ENCODE measurements around the gene VWC2L.

The VWC2L gene

DNA sequence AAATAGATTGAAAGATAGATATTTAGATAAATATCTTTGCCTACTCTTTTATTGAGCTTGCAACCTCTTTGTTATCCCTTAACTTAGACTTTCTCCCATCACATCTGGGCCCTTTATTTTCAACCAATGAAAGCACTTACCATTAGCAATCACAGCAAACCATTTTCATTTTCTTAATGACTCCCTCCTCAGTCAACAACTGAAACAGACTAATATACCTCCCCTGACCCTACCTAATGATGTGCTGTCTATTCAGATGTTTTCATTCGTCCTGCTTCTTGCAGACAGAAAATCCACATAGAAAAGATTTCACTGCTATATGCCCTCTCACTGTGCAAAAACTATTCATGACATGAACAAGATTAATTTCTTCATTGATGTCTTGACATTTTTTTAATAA lies 154.4 kb downstream of the VWC2L start:
- Histone ChIP-seq H3K23ac (ENCODE audit: low read length in 2 of 2) (no peak overlapping the region), H2BK15ac (ENCODE audit: low read depth, poor library complexity, severe bottlenecking) (no peak overlapping the region), H2BK5ac (ENCODE audit: low read depth, low read length, poor library complexity, severe bottlenecking) (no peak overlapping the region), H3K14ac (ENCODE audit: low read length in 2 of 2) (no peak overlapping the region), H3K4ac (ENCODE audit: low read depth in 1 of 2, low read length in 2 of 2) (no peak overlapping the region), H2AFZ (ENCODE audit: low read depth, low read length) (no peak overlapping the region), H3K79me1 (replicated peaks; ENCODE audit: low read length, poor library complexity, severe bottlenecking) (no peaks in the 10 kb centered on the region), H3K4me3 (ENCODE audit: insufficient read depth in 1 of 2, low read depth in 1 of 2, low read length in 2 of 2) (no peak overlapping the region), H3K27ac (ENCODE audit: low read length, poor library complexity, severe bottlenecking) (no peak overlapping the region), H3K4me1 (ENCODE audit: control insufficient read depth, insufficient read depth, low read depth, low read length) (peaks cover 2% of the 10 kb centered on the region), H3K36me3 (ENCODE audit: control insufficient read depth in 1 of 2, insufficient read depth in 2 of 2, low read depth in 1 of 2, low read length in 2 of 2) (no peaks in the 10 kb centered on the region), H4K91ac (ENCODE audit: low read length) (no peak overlapping the region), H2BK120ac (ENCODE audit: low read depth, low read length) (no peak overlapping the region), H3K18ac (ENCODE audit: low read depth in 1 of 2, low read length in 2 of 2) (no peak overlapping the region), H3K4me2 (ENCODE audit: low read length, poor library complexity, severe bottlenecking) (no peak overlapping the region), H3K9ac (ENCODE audit: low read length) (no peak overlapping the region), H2BK12ac (ENCODE audit: low read length in 2 of 2) (no peak overlapping the region), H4K8ac (ENCODE audit: low read length) (no peak overlapping the region), H3K27me3 (ENCODE audit: control insufficient read depth in 1 of 2, insufficient read depth in 1 of 2, low read length in 2 of 2) (no peaks in the 10 kb centered on the region), H2AK5ac (ENCODE audit: low read length, severe bottlenecking) (no peak overlapping the region), H3K9me3 (ENCODE audit: control insufficient read depth, low read length) (peaks cover 5% of the 10 kb centered on the region)
- WGBS = 100% methylated on average over 1 of the region's 1 CpG
- no peak for DNase-seq

DNA sequence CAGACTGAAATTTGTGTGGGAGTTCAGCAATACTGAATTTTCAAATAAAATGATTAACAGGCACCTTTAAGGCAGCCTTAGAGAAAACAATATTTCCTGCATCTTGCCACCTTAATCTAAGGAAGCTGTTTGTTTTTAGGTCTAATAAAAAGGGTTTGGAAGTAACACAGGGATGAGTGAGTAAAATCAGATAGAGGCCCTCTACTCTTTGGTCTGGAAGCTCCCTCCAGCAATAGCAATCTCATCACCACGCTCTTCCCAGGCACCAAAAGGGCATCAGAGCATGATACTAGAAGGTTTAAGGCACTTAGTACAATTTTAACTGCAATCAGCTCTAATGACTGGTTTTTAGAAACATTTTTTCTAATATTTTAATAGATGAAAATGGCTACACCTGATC lies 155.6 kb downstream of the VWC2L start:
- Histone ChIP-seq H4K91ac (ENCODE audit: low read length) (no peak overlapping the region), H4K8ac (ENCODE audit: low read length) (no peak overlapping the region), H3K79me1 (replicated peaks; ENCODE audit: low read length, poor library complexity, severe bottlenecking) (no peaks in the 10 kb centered on the region), H3K9ac (ENCODE audit: low read length) (no peak overlapping the region), H3K14ac (ENCODE audit: low read length in 2 of 2) (no peak overlapping the region), H3K23ac (ENCODE audit: low read length in 2 of 2) (no peak overlapping the region), H2BK5ac (ENCODE audit: low read depth, low read length, poor library complexity, severe bottlenecking) (no peak overlapping the region), H3K27ac (ENCODE audit: low read length, poor library complexity, severe bottlenecking) (no peak overlapping the region), H3K9me3 (ENCODE audit: control insufficient read depth, low read length) (peaks cover 5% of the 10 kb centered on the region), H2AK5ac (ENCODE audit: low read length, severe bottlenecking) (no peak overlapping the region), H3K4me1 (ENCODE audit: control insufficient read depth, insufficient read depth, low read depth, low read length) (peaks cover 2% of the 10 kb centered on the region), H2BK12ac (ENCODE audit: low read length in 2 of 2) (no peak overlapping the region), H2BK15ac (ENCODE audit: low read depth, poor library complexity, severe bottlenecking) (no peak overlapping the region), H3K4me2 (ENCODE audit: low read length, poor library complexity, severe bottlenecking) (no peak overlapping the region), H3K18ac (ENCODE audit: low read depth in 1 of 2, low read length in 2 of 2) (no peak overlapping the region), H3K27me3 (ENCODE audit: control insufficient read depth in 1 of 2, insufficient read depth in 1 of 2, low read length in 2 of 2) (no peaks in the 10 kb centered on the region), H3K36me3 (ENCODE audit: control insufficient read depth in 1 of 2, insufficient read depth in 2 of 2, low read depth in 1 of 2, low read length in 2 of 2) (no peaks in the 10 kb centered on the region), H3K4ac (ENCODE audit: low read depth in 1 of 2, low read length in 2 of 2) (no peak overlapping the region), H2BK120ac (ENCODE audit: low read depth, low read length) (no peak overlapping the region), H2AFZ (ENCODE audit: low read depth, low read length) (no peak overlapping the region), H3K4me3 (ENCODE audit: insufficient read depth in 1 of 2, low read depth in 1 of 2, low read length in 2 of 2) (no peak overlapping the region)
- WGBS = 67% methylated on average over 1 of the region's 1 CpG
- no peak for DNase-seq

DNA sequence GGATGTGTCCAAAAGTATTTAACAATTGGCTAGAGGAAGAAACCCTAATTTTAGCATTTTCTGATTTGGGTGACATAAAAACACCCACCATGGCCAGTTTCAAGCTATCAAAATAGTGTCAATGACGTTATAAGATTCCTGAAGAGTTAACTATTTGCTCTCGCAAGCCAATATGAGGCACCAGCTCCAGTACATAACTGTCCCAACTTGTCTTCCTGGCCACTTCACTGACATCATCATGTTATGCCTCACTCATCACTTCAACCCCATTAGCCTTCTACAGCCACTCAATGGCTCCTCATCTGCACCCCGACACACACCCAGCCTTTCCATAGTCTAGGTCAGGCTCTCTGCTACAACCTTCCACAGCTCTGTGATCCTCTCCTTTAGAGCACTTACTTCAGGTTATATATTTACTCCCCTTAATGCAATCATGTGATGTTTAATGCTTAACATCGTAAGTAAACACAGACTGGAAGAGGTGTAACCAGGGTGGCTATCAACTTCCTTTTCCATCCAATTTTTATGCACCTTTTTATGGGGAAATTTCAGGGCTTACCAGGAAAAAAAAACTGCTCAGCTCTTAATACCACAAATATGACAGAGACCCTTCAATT lies 158.7 kb downstream of the VWC2L start:
- H3K18ac ChIP-seq (ENCODE audit: low read depth in 1 of 2, low read length in 2 of 2) = no peak overlapping the region
- no peak overlapping the region for H2BK5ac ChIP-seq (ENCODE audit: low read depth, low read length, poor library complexity, severe bottlenecking)
- 94% methylated on average over 4 of the region's 4 CpGs for WGBS
- H4K91ac ChIP-seq (ENCODE audit: low read length) = no peak overlapping the region
- no peak overlapping the region for H3K4me3 ChIP-seq (ENCODE audit: insufficient read depth in 1 of 2, low read depth in 1 of 2, low read length in 2 of 2)
- peaks cover 2% of the 10 kb centered on the region for H3K4me1 ChIP-seq (ENCODE audit: control insufficient read depth, insufficient read depth, low read depth, low read length)
- H3K27me3 ChIP-seq (ENCODE audit: control insufficient read depth in 1 of 2, insufficient read depth in 1 of 2, low read length in 2 of 2) = no peaks in the 10 kb centered on the region
- no peaks in the 10 kb centered on the region for H3K79me1 ChIP-seq (replicated peaks; ENCODE audit: low read length, poor library complexity, severe bottlenecking)
- H2AK5ac ChIP-seq (ENCODE audit: low read length, severe bottlenecking) = no peak overlapping the region
- H3K4ac ChIP-seq (ENCODE audit: low read depth in 1 of 2, low read length in 2 of 2) = no peak overlapping the region
- no peak overlapping the region for H3K9ac ChIP-seq (ENCODE audit: low read length)
- no peak overlapping the region for H2AFZ ChIP-seq (ENCODE audit: low read depth, low read length)
- H2BK12ac ChIP-seq (ENCODE audit: low read length in 2 of 2) = no peak overlapping the region
- no peak for DNase-seq
- H4K8ac ChIP-seq (ENCODE audit: low read length) = no peak overlapping the region
- H2BK15ac ChIP-seq (ENCODE audit: low read depth, poor library complexity, severe bottlenecking) = no peak overlapping the region
- H3K9me3 ChIP-seq (ENCODE audit: control insufficient read depth, low read length) = no peaks in the 10 kb centered on the region
- H3K36me3 ChIP-seq (ENCODE audit: control insufficient read depth in 1 of 2, insufficient read depth in 2 of 2, low read depth in 1 of 2, low read length in 2 of 2) = no peaks in the 10 kb centered on the region
- no peak overlapping the region for H3K23ac ChIP-seq (ENCODE audit: low read length in 2 of 2)
- no peak overlapping the region for H3K27ac ChIP-seq (ENCODE audit: low read length, poor library complexity, severe bottlenecking)
- no peak overlapping the region for H2BK120ac ChIP-seq (ENCODE audit: low read depth, low read length)
- H3K14ac ChIP-seq (ENCODE audit: low read length in 2 of 2) = no peak overlapping the region
- H3K4me2 ChIP-seq (ENCODE audit: low read length, poor library complexity, severe bottlenecking) = no peak overlapping the region

DNA sequence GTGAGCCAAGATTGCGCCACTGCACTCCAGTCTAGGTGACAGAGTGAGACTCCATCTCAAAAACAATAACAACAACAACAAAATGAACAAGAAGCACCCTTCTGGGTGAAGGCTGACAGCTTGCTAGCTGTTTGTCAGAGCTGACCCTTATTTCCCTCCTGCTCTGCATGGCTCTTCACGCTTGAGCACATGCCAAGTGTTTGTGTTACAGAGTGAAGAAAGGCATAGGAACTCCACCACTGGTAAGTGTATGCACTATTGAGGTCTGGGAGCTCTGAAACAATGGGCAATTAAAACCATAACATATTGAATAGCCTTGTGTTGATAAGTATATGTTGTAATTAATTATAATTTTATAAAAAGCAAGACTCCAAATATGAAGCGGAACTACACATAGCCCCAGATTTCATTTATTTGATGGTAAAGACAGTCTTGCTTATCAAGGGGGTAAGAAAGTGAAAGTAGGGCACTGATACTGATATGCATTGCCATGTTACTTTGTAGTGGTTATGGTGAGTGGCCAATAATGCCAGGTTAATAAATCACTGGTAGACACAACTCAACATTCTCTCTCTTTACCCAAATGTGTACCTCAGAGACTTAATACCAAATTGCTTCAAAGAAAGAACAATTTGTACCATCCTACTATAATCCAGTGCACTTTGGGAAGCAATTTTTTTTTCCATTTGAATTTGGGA lies 163.4 kb downstream of the VWC2L start:
- Histone ChIP-seq H2AK5ac (ENCODE audit: low read length, severe bottlenecking) (no peak overlapping the region), H3K14ac (ENCODE audit: low read length in 2 of 2) (no peak overlapping the region), H4K8ac (ENCODE audit: low read length) (no peak overlapping the region), H3K4ac (ENCODE audit: low read depth in 1 of 2, low read length in 2 of 2) (no peak overlapping the region), H3K9ac (ENCODE audit: low read length) (no peak overlapping the region), H3K4me2 (ENCODE audit: low read length, poor library complexity, severe bottlenecking) (no peak overlapping the region), H3K36me3 (ENCODE audit: control insufficient read depth in 1 of 2, insufficient read depth in 2 of 2, low read depth in 1 of 2, low read length in 2 of 2) (no peaks in the 10 kb centered on the region), H2BK120ac (ENCODE audit: low read depth, low read length) (no peak overlapping the region), H3K23ac (ENCODE audit: low read length in 2 of 2) (no peak overlapping the region), H3K4me3 (ENCODE audit: insufficient read depth in 1 of 2, low read depth in 1 of 2, low read length in 2 of 2) (no peak overlapping the region), H2BK12ac (ENCODE audit: low read length in 2 of 2) (no peak overlapping the region), H3K9me3 (ENCODE audit: control insufficient read depth, low read length) (no peaks in the 10 kb centered on the region), H3K27me3 (ENCODE audit: control insufficient read depth in 1 of 2, insufficient read depth in 1 of 2, low read length in 2 of 2) (no peaks in the 10 kb centered on the region), H2BK15ac (ENCODE audit: low read depth, poor library complexity, severe bottlenecking) (no peak overlapping the region), H3K4me1 (ENCODE audit: control insufficient read depth, insufficient read depth, low read depth, low read length) (peaks cover 2% of the 10 kb centered on the region), H2BK5ac (ENCODE audit: low read depth, low read length, poor library complexity, severe bottlenecking) (no peak overlapping the region), H2AFZ (ENCODE audit: low read depth, low read length) (no peak overlapping the region), H4K91ac (ENCODE audit: low read length) (no peak overlapping the region), H3K79me1 (replicated peaks; ENCODE audit: low read length, poor library complexity, severe bottlenecking) (no peaks in the 10 kb centered on the region), H3K18ac (ENCODE audit: low read depth in 1 of 2, low read length in 2 of 2) (no peak overlapping the region), H3K27ac (ENCODE audit: low read length, poor library complexity, severe bottlenecking) (no peak overlapping the region)
- WGBS = 97% methylated on average over 2 of the region's 3 CpGs
- DNase-seq = no peak

Measured in mesenchymal stem cell (in vitro differentiated cells and primary cell).